Panc1 (cell line): ENCODE data around the gene KANK4. TPM values are rescaled to one million over a fixed set of nuclear protein-coding genes. Genes with fewer than 3 reads are reported as not detected.

Source experiments
- ATAC-seq: fragments of 200-7000 bp; cut with Tn5 transposase; 2 replicates; pipeline ENCODE4 v1.9.1; 2020; ENCODE audit warnings: mild to moderate bottlenecking, moderate library complexity
- BruUV-seq: library from RNA; stranded (reverse); fragments of 400-500 nt; replicated peaks from 2 replicates; lab custom pipeline; 2021; lab: Mats Ljungman, UMichigan
- CTCF ChIA-PET: fragments of 300-600 bp; sonication (Branson Sonifier 250); formaldehyde crosslinking; loops from one replicate; lab custom pipeline; 2022; ENCODE audit warnings: antibody characterized with exemption; lab: Charles Lee
- POLR2A ChIA-PET: fragments of 300-600 bp; sonication (Branson Sonifier 250); formaldehyde crosslinking; loops from one replicate; lab custom pipeline; 2022; ENCODE audit warnings: antibody characterized with exemption; lab: Charles Lee
- DNase-seq: peaks from one replicate; pipeline ENCODE4 v3.0.0-alpha.2; 2010; ENCODE audit warnings: low read depth, low spot score
- H3K27ac ChIP-seq: 2 replicates; pipeline ENCODE4 v1.5.1; 2011; ENCODE audit warnings: mild to moderate bottlenecking, low read length, inconsistent platforms
- H3K27me3 ChIP-seq: fragments of 200-500 bp; sonication (Bioruptor generic); 2 replicates; pipeline ENCODE4 v1.6.0; 2014; ENCODE audit warnings: low read length, inconsistent platforms; ENCODE audit not compliant: control insufficient read depth, insufficient read depth
- H3K36me3 ChIP-seq: fragments of 200-500 bp; sonication (Bioruptor generic); 2 replicates; pipeline ENCODE4 v1.5.1; 2014; ENCODE audit warnings: inconsistent platforms, mild to moderate bottlenecking, low read length, moderate library complexity; ENCODE audit not compliant: control insufficient read depth, insufficient read depth
- H3K4me1 ChIP-seq: 2 replicates; pipeline ENCODE4 v1.5.1; 2011; ENCODE audit warnings: inconsistent platforms, mild to moderate bottlenecking, low read length, moderate library complexity; ENCODE audit not compliant: control insufficient read depth, insufficient read depth
- H3K4me3 ChIP-seq, 2 experiments: 2 replicates each; pipeline ENCODE4 v1.5.1; 2011 to 2012; ENCODE audit warnings: low read depth in 2 of 2, low read length in 2 of 2, mild to moderate bottlenecking in 2 of 2, inconsistent platforms in 1 of 2, moderate library complexity in 1 of 2
- H3K9me3 ChIP-seq: fragments of 200-500 bp; sonication (Bioruptor generic); 2 replicates; pipeline ENCODE4 v1.5.1; 2014; ENCODE audit warnings: low read depth, mild to moderate bottlenecking, inconsistent platforms, low read length, moderate library complexity; ENCODE audit not compliant: control insufficient read depth, insufficient read depth
- POLR2AphosphoS5 ChIP-seq: IDR thresholded peaks from 2 replicates; pipeline ENCODE4 v1.6.1; 2012; ENCODE audit warnings: mild to moderate bottlenecking, low read depth, low read length, moderate library complexity
- SIN3A ChIP-seq: IDR thresholded peaks from 2 replicates; pipeline ENCODE4 v1.6.1; 2012; ENCODE audit warnings: low read depth, mild to moderate bottlenecking, low read length, moderate library complexity, borderline replicate concordance; ENCODE audit not compliant: insufficient read depth
- TCF7L2 ChIP-seq: IDR thresholded peaks from 2 replicates; pipeline ENCODE4 v1.6.1; 2011; ENCODE audit warnings: mild to moderate bottlenecking, low read depth, low read length, inconsistent platforms
- in situ Hi-C: cut with HindIII; loops from 2 replicates; pipeline ENCODE4 v1.10.0; 2016; ENCODE audit warnings: low sequenced_read_pairs, low pct_unique_long_range_greater_than_20kb
- intact Hi-C: fragments of 100-400 bp; cut with micrococcal nuclease; formaldehyde crosslinking; loops from one replicate; pipeline ENCODE4 v1.10.0; 2022; ENCODE audit not compliant: unreplicated experiment
- total RNA-seq: library from RNA; stranded (reverse); gene quantifications from one replicate; pipeline ENCODE4 v1.2.1, GENCODE V29; 2021; ENCODE audit not compliant: unreplicated experiment
- TF ChIP-seq, protein P1 (sequence below): fragments of 450-650 bp; IDR thresholded peaks from 2 replicates; pipeline ENCODE4 v1.5.1; 2017; ENCODE audit warnings: mild to moderate bottlenecking
- TF ChIP-seq, protein P2 (sequence below), 2 experiments: IDR thresholded peaks; 2 replicates each; pipeline ENCODE4 v1.6.1; 2011 to 2012; ENCODE audit warnings: low read depth in 2 of 2, control low read depth in 1 of 2, low read length in 1 of 2, mild to moderate bottlenecking in 1 of 2, moderate library complexity in 1 of 2; ENCODE audit not compliant: insufficient read depth in 1 of 2

KANK4 gene
- total RNA-seq, 1 experiment from 2014 or later = 0.18 TPM

DNA sequence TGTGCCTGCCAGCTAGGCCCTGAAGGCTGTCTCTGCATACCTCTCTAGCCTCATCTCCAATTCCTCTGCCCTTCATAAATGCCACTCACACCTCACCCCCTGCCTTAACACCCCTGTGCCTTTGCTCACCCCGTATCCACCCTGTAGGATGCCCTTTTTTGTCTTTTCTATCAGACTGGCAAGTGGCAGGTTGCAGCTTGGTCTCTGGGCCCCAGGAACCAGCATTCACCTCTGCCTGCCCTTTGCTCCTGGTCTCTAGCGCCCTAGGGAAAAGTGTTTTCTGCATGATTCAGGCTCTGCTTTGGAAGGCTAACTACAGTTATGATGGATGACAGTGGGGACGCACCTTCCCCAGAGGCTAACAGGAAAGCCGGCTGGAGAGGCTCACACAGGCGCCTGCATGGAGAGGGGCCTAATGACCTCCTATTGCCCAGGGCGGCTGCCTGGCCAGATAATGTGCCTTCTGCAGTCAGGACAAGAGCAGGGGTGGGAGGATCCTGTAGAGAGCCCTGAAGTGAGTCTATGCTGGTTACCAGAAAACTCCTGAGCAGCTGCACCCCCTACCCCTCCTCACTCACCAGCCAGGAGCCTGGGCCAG is 11.2 kb downstream of the KANK4 start:
- Histone ChIP-seq H3K27ac (no peak overlapping the region), H3K9me3 (no peaks in the 10 kb centered on the region), H3K4me3 (no peak overlapping the region), H3K27me3 (peaks cover 11% of the 10 kb centered on the region), H3K4me1 (no peaks in the 10 kb centered on the region), H3K36me3 (no peaks in the 10 kb centered on the region)
- ATAC-seq = peak; percentile 45; the same call in 1 of the 2 replicates
- CTCF ChIA-PET = no interaction called here
- no peak for DNase-seq
- POLR2A ChIA-PET = no interaction called here
- in situ Hi-C loops (no loop called here), intact Hi-C loops (no loop called here)
- TF ChIP-seq SIN3A (no peak), POLR2AphosphoS5 (no peak), TCF7L2 (no peak)
- TF ChIP-seq, protein P1, sequence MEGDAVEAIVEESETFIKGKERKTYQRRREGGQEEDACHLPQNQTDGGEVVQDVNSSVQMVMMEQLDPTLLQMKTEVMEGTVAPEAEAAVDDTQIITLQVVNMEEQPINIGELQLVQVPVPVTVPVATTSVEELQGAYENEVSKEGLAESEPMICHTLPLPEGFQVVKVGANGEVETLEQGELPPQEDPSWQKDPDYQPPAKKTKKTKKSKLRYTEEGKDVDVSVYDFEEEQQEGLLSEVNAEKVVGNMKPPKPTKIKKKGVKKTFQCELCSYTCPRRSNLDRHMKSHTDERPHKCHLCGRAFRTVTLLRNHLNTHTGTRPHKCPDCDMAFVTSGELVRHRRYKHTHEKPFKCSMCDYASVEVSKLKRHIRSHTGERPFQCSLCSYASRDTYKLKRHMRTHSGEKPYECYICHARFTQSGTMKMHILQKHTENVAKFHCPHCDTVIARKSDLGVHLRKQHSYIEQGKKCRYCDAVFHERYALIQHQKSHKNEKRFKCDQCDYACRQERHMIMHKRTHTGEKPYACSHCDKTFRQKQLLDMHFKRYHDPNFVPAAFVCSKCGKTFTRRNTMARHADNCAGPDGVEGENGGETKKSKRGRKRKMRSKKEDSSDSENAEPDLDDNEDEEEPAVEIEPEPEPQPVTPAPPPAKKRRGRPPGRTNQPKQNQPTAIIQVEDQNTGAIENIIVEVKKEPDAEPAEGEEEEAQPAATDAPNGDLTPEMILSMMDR = no peak
- TF ChIP-seq, protein P2, sequence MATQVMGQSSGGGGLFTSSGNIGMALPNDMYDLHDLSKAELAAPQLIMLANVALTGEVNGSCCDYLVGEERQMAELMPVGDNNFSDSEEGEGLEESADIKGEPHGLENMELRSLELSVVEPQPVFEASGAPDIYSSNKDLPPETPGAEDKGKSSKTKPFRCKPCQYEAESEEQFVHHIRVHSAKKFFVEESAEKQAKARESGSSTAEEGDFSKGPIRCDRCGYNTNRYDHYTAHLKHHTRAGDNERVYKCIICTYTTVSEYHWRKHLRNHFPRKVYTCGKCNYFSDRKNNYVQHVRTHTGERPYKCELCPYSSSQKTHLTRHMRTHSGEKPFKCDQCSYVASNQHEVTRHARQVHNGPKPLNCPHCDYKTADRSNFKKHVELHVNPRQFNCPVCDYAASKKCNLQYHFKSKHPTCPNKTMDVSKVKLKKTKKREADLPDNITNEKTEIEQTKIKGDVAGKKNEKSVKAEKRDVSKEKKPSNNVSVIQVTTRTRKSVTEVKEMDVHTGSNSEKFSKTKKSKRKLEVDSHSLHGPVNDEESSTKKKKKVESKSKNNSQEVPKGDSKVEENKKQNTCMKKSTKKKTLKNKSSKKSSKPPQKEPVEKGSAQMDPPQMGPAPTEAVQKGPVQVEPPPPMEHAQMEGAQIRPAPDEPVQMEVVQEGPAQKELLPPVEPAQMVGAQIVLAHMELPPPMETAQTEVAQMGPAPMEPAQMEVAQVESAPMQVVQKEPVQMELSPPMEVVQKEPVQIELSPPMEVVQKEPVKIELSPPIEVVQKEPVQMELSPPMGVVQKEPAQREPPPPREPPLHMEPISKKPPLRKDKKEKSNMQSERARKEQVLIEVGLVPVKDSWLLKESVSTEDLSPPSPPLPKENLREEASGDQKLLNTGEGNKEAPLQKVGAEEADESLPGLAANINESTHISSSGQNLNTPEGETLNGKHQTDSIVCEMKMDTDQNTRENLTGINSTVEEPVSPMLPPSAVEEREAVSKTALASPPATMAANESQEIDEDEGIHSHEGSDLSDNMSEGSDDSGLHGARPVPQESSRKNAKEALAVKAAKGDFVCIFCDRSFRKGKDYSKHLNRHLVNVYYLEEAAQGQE (IDR thresholded peaks at IDR 0.05; ENCODE audit: insufficient read depth in 1 of 2, low read depth in 2 of 2, low read length in 1 of 2) = no peak
- no TSS peak for BruUV-seq

DNA sequence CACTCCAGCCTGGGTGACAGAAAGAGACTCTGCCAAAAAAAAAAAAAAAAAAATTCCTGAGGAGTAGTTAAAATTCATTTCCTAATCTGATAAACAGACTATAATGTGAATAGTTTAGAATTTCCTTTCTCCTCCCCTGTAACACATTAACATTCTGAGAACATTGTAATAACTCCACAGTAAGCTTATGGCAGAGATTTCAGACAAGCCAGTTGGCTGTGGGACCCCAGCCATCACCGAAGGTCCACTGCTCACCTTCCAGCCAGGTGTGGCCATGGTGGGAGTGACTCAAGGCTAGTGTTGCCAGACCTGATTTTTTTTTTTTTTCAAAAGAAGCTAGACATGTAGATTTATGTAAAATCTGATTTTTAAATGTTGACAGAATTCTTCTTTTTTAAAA is 11.8 kb downstream of the KANK4 start:
- in situ Hi-C loops = no loop called here
- Histone ChIP-seq H3K27me3 (peaks cover 15% of the 10 kb centered on the region), H3K4me3 (no peak overlapping the region), H3K9me3 (no peaks in the 10 kb centered on the region), H3K36me3 (no peaks in the 10 kb centered on the region), H3K4me1 (no peaks in the 10 kb centered on the region), H3K27ac (no peak overlapping the region)
- intact Hi-C loops = no loop called here
- POLR2A ChIA-PET = no interaction called here
- DNase-seq (no peak), ATAC-seq (no peak)
- TF ChIP-seq SIN3A (no peak), TCF7L2 (no peak), POLR2AphosphoS5 (no peak)
- TF ChIP-seq, protein P1 = no peak
- TF ChIP-seq, protein P2 (IDR thresholded peaks at IDR 0.05; ENCODE audit: insufficient read depth in 1 of 2, low read depth in 2 of 2, low read length in 1 of 2) = no peak
- CTCF ChIA-PET = no interaction called here
- no TSS peak for BruUV-seq
